Measurements from ENCODE around the gene ARL6IP5. TPM values are rescaled to one million over a fixed set of nuclear protein-coding genes. Genes with fewer than 3 reads are reported as not detected.

The ARL6IP5 gene
- total RNA-seq, 2 donors from 2014 or later: 112 to 118 TPM

GRCh38 chr3:69079269-69080159 lies 5.2 kb upstream of the ARL6IP5 start:
- H3K9me3 ChIP-seq (ENCODE audit: control insufficient read depth, low read length, poor library complexity, severe bottlenecking): no peaks in the 10 kb centered on the region
- peaks cover 42% of the 10 kb centered on the region for H3K4me1 Mint-ChIP-seq

DNA sequence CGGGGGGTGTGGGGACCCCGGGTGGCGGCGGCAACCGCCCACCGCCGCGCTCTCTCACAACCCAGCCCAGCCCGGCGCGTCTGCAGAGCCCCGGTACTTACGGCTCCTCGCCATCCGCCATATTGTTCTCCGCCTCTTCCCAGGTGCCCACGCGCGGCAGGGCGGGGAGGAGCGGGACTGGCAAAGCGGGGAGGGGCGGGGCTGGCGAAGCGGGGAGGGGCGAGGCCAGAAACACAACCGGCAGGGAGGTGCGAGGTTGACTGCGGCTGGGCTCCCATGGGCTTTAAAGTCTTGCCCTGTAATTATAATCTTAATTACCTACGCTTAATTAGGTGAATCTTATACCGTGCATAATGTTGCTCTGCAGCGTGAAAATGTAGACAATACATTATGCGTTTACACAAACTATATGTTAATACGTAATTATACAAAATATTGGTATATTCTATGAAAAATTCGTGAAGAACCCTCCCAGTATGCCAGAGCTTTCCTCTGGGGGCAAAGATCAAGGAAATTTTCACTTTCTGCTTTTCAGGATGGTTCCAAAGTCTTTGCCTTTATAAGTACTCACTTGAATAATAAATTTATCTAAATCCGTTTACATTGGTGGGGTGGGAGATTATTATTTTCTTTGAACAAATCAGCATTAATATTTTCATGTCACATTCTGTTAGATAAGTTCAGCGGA lies 4.4 kb upstream of the ARL6IP5 start, which contains the start of gene UBA3:
Gene UBA3, minus strand, starts transcription at position 133 of the 688 bp plus-strand sequence. Its CDS starts 12 bp downstream, at position 121.
- Mint-ChIP-seq H3K36me3 (ENCODE audit: low read depth) (no peaks in the 10 kb centered on the region), H3K27me3 (no peaks in the 10 kb centered on the region), H3K4me1 (peaks cover 45% of the 10 kb centered on the region), H3K27ac (peak within 1 kb of the TSS; percentile 97), H3K4me3 (peak within 1 kb of the TSS; percentile 93)
- no peaks in the 10 kb centered on the region for H3K9me3 ChIP-seq (ENCODE audit: control insufficient read depth, low read length, poor library complexity, severe bottlenecking)
- ATAC-seq (peak; percentile 76), DNase-seq (peak; percentile 83 to 89 (median 87))

More at GRCh38 chr3:69079269-69080159, 5.2 kb upstream of the ARL6IP5 start:
- Mint-ChIP-seq H3K27ac (peak overlapping the region; percentile 97), H3K36me3 (ENCODE audit: low read depth) (no peaks in the 10 kb centered on the region), H3K4me3 (peak overlapping the region; percentile 93), H3K27me3 (no peaks in the 10 kb centered on the region)
- ATAC-seq (no peak), DNase-seq (peak in 1 of 3 donors; percentile 22)

DNA sequence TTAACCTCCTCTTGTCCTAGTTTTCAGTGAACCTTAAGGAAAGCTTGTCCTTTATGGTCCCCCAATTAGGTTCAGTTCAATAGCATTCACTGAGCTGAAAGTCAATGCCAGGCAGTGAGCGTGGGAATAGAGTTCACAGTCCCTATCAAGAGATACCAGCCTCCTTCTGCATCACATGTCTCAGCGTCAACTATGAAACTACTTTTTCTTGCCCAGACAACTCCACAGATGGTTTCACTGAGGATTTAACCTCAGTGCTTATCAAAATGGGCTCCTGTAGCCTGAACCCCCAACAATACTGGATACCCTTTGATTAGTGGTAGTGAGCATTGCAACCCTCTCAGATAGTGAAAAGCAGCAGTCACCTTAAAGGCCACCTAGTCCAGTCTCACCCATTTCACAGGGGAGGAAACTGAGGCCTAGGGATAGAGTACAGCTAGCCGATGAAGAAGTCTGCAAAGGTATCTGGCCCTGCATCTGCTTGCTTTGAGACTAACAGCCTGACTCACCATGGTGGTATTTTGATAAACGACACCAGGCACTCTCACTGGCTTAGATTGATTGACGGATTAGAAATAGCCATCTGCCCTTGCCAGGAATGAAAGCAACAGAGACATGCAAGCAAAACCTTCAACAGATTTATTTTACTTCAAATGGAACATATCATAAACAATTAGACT lies 3.0 kb upstream of the ARL6IP5 start:
- ATAC-seq (no peak), DNase-seq (no peak)
- Mint-ChIP-seq H3K27me3 (no peaks in the 10 kb centered on the region), H3K4me3 (peak overlapping the region; percentile 33), H3K36me3 (ENCODE audit: low read depth) (no peaks in the 10 kb centered on the region), H3K4me1 (peaks cover 47% of the 10 kb centered on the region), H3K27ac (peak overlapping the region; percentile 97)
- no peaks in the 10 kb centered on the region for H3K9me3 ChIP-seq (ENCODE audit: control insufficient read depth, low read length, poor library complexity, severe bottlenecking)

DNA sequence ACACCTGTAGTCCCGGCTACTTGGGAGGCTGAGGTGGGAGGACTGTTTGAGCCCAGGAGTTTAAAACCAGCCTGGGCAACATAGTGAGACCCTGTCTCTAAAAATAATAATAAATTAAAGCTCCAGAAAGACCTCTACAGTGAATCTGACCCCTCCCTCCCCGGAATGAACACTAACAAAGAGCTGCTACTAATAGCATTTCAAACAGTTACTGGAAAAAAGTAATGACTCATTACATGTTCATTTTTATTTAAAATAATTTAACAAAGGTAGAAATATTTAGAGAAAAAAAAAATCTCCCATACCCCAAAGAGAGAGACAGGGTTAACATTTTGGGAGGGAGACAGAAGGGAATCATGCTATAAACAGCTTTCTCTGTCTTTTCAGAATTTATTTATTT lies 2.4 kb upstream of the ARL6IP5 start:
- H3K36me3 Mint-ChIP-seq (ENCODE audit: low read depth): no peaks in the 10 kb centered on the region
- H3K4me3 Mint-ChIP-seq: peak overlapping the region; percentile 80
- H3K27ac Mint-ChIP-seq: peak overlapping the region; percentile 97
- no peaks in the 10 kb centered on the region for H3K9me3 ChIP-seq (ENCODE audit: control insufficient read depth, low read length, poor library complexity, severe bottlenecking)
- H3K4me1 Mint-ChIP-seq: peaks cover 49% of the 10 kb centered on the region
- H3K27me3 Mint-ChIP-seq: no peaks in the 10 kb centered on the region
- DNase-seq (no peak), ATAC-seq (no peak)

DNA sequence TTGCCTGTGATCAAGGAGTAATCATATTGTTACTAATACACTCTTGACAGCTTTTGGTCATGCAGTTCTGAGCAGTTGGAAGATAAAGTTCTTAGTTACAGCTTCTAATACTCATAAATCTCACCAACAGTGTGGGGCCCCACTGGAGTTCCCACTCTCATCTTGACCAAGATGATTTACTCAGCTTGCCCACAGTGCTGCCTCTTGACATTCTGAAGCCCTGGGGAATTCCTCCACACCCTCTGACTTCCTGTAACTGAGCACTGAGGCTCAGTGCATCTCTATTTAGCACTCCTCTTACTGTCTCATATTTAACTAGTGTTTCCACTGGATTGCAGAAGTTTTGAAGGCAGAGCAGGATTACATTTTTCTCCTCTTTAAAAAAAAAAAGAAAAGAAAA lies 1.9 kb upstream of the ARL6IP5 start:
- Mint-ChIP-seq H3K36me3 (ENCODE audit: low read depth) (no peaks in the 10 kb centered on the region), H3K4me1 (peaks cover 47% of the 10 kb centered on the region), H3K4me3 (peak overlapping the region; percentile 80), H3K27ac (peak overlapping the region; percentile 97), H3K27me3 (no peaks in the 10 kb centered on the region)
- DNase-seq: peak; percentile 38 to 54 (median 43)
- ATAC-seq: peak; percentile 62
- no peaks in the 10 kb centered on the region for H3K9me3 ChIP-seq (ENCODE audit: control insufficient read depth, low read length, poor library complexity, severe bottlenecking)

- Mint-ChIP-seq H3K27ac (peak overlapping the region; percentile 97), H3K4me1 (peaks cover 54% of the 10 kb centered on the region), H3K36me3 (ENCODE audit: low read depth) (peaks cover 4% of the 10 kb centered on the region), H3K27me3 (no peaks in the 10 kb centered on the region), H3K4me3 (peak overlapping the region; percentile 96)
- ATAC-seq (peak; percentile 6), DNase-seq (no peak)
- no peaks in the 10 kb centered on the region for H3K9me3 ChIP-seq (ENCODE audit: control insufficient read depth, low read length, poor library complexity, severe bottlenecking)
These were observed 563 bp downstream of the ARL6IP5 start for GRCh38 chr3:69085168-69085832.

DNA sequence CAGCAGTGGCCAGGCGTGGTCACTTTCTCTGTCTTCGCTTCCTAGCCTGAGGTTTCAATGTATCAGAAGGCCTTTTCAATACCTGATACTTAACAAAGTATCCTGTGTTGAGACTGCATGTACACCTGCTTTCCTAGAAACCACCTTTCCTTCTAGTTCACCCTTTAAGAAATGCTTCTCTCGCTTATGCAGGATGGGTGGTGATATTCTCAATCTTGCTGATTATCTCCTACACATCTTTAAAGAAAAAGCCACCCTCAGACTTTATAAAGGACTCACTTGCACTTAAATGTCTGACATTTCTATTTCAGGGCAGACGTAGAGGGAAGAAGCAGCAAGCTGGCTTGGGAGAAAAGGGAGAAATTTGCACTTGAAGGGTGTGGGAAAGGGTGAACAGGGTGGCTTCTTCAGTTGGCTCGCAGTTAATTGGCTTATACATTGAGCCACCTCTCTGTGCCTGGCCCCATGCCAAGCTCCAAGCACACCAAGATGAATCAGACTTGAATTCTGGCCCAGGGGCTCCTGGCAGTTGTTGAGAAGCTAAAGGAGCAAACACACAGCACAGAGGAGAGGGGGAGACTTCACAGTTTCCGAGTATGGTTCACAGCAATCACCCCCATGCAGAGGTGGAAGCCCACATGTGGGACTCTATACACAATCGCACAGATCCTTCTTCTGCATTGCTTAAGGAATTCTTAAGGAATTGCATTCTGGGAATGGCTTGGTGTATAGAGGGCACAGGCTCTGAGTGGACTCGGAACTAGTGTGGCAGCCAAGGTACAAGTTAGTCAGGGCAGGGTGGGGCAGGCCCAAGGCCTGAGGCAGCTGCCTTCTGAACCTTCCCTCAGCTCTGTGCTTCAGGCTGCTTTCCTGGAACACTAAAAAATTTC lies 1.3 kb downstream of the ARL6IP5 start:
- no peak for ATAC-seq
- Mint-ChIP-seq H3K4me1 (peaks cover 59% of the 10 kb centered on the region), H3K27me3 (no peaks in the 10 kb centered on the region)

DNA sequence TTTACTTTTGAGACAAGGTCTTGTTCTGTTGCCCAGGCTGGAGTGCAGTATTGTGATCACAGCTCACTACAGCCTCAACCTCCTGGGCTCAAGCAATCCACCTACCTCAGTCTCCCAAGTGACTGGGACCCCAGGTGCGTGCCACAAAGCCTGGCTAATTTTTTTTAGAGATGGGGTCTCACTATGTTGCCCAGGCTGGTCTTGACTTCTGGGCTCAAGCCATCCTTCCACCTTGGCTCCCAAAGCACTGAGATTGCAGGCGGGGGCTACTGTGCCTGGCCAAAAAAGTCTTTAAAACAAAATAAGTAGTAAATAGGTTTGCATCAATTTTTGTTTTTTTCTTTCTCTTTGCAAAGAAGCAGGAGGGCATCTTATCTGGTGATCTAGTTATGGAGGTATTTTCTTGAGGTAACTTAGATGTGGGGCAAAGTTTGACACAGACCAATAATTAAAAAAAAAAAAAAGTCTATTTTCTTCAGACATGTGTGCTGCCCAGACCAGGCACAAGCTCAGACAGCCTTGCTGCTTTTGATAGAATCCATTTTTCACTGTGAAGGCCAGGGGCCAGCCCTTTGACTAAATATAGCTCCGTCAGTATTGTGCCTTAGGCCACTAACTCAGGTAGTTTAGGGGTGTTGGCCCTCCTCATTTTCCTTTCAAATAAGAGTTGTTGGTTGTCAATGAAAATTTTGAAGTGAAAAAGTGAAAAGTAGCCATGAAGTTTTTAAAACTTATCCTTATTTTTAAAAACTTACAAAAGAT lies 2.5 kb downstream of the ARL6IP5 start:
- ATAC-seq: no peak
- no peaks in the 10 kb centered on the region for H3K9me3 ChIP-seq (ENCODE audit: control insufficient read depth, low read length, poor library complexity, severe bottlenecking)
- Mint-ChIP-seq H3K27me3 (no peaks in the 10 kb centered on the region), H3K4me1 (peaks cover 60% of the 10 kb centered on the region), H3K27ac (peak overlapping the region; percentile 97), H3K36me3 (ENCODE audit: low read depth) (peaks cover 4% of the 10 kb centered on the region), H3K4me3 (peak overlapping the region; percentile 96)
- DNase-seq: no peak

More for the DNA sequence above, 1.3 kb downstream of the ARL6IP5 start:
- no peaks in the 10 kb centered on the region for H3K9me3 ChIP-seq (ENCODE audit: control insufficient read depth, low read length, poor library complexity, severe bottlenecking)
- H3K4me3 Mint-ChIP-seq: peak overlapping the region; percentile 96
- H3K36me3 Mint-ChIP-seq (ENCODE audit: low read depth): peaks cover 4% of the 10 kb centered on the region
- H3K27ac Mint-ChIP-seq: peak overlapping the region; percentile 97
- peak; percentile 29 to 52 (median 39) for DNase-seq

GRCh38 chr3:69088063-69088462 lies 3.3 kb downstream of the ARL6IP5 start:
- ATAC-seq (no peak), DNase-seq (no peak)
- H3K27ac Mint-ChIP-seq: peak overlapping the region; percentile 97
- peaks cover 60% of the 10 kb centered on the region for H3K4me1 Mint-ChIP-seq
- peaks cover 4% of the 10 kb centered on the region for H3K36me3 Mint-ChIP-seq (ENCODE audit: low read depth)
- no peaks in the 10 kb centered on the region for H3K9me3 ChIP-seq (ENCODE audit: control insufficient read depth, low read length, poor library complexity, severe bottlenecking)
- peak overlapping the region; percentile 92 for H3K4me3 Mint-ChIP-seq
- H3K27me3 Mint-ChIP-seq: no peaks in the 10 kb centered on the region

DNA sequence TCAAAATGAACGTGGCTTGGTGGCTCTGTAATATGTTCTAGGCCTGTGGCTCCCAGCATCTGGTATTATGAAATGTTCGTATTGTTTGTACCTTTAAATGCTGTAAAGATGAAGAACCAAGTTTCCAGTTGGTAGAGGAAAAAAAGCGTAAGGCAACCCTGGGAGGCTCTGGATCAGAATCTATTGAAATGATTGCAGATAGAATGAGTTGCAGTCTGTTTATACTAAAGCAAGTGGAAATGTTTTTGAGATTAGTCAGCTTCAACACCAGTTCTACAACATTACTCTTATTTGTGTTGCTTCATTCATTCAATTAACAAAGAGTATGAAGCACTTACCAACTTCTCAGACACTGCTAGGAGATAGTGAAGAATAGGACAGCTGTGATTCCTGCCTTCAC lies 5.3 kb downstream of the ARL6IP5 start:
- peak overlapping the region; percentile 97 for H3K27ac Mint-ChIP-seq
- no peaks in the 10 kb centered on the region for H3K27me3 Mint-ChIP-seq
- peaks cover 4% of the 10 kb centered on the region for H3K36me3 Mint-ChIP-seq (ENCODE audit: low read depth)
- ATAC-seq (no peak), DNase-seq (no peak)
- H3K4me3 Mint-ChIP-seq: peak overlapping the region; percentile 90
- H3K9me3 ChIP-seq (ENCODE audit: control insufficient read depth, low read length, poor library complexity, severe bottlenecking): no peaks in the 10 kb centered on the region
- H3K4me1 Mint-ChIP-seq: peaks cover 63% of the 10 kb centered on the region

GRCh38 chr3:69091389-69092029 lies 6.8 kb downstream of the ARL6IP5 start:
- Mint-ChIP-seq H3K36me3 (ENCODE audit: low read depth) (peaks cover 4% of the 10 kb centered on the region), H3K4me3 (peak overlapping the region; percentile 90), H3K4me1 (peaks cover 69% of the 10 kb centered on the region), H3K27me3 (no peaks in the 10 kb centered on the region), H3K27ac (peak overlapping the region; percentile 97)
- DNase-seq: no peak
- ATAC-seq: no peak
- no peaks in the 10 kb centered on the region for H3K9me3 ChIP-seq (ENCODE audit: control insufficient read depth, low read length, poor library complexity, severe bottlenecking)

All from T-helper 17 cell (primary cell).